Thyroid gland (tissue), 4 donors: Measurements from ENCODE around the gene COL12A1.

Source experiments
- POLR2A ChIP-seq, 2 donors: fragments of 450-650 bp; IDR thresholded peaks; one replicate each; pipeline ENCODE4 v1.6.1; 2017; ENCODE audit warnings: antibody characterized with exemption in 2 of 2, mild to moderate bottlenecking in 2 of 2, moderate library complexity in 1 of 2
- TF ChIP-seq, protein P1 (sequence below), 6 experiments: fragments of 200-600 bp in 3 of 6; fragments of 450-650 bp in 3 of 6; sonication (generic) in 3 of 6; IDR thresholded peaks; one replicate each; pipeline ENCODE4 v1.5.1; 2016 to 2019; ENCODE audit warnings: antibody characterized with exemption in 6 of 6, mild to moderate bottlenecking in 2 of 6, inconsistent platforms in 1 of 6, moderate library complexity in 1 of 6

DNA sequence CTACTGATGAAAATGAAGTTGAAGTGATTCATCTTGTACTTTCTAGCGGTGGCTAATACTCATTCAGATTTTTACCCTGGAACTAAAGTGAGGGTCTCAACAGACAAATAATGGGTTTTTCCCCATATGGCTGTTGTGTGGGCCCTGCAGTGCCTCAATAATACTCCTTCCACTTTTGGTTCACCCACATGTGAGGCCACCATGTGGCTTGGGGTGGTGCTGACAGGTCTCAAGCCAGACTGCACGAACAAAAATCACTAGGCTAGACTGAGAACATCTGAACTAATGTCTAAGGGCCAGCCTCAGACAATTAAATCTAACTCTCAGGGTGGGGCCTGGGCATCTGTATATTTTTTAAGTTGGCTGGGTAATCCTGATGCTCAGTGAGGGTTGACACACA, 7.9 kb upstream of the COL12A1 start:
- TF ChIP-seq, protein P1, sequence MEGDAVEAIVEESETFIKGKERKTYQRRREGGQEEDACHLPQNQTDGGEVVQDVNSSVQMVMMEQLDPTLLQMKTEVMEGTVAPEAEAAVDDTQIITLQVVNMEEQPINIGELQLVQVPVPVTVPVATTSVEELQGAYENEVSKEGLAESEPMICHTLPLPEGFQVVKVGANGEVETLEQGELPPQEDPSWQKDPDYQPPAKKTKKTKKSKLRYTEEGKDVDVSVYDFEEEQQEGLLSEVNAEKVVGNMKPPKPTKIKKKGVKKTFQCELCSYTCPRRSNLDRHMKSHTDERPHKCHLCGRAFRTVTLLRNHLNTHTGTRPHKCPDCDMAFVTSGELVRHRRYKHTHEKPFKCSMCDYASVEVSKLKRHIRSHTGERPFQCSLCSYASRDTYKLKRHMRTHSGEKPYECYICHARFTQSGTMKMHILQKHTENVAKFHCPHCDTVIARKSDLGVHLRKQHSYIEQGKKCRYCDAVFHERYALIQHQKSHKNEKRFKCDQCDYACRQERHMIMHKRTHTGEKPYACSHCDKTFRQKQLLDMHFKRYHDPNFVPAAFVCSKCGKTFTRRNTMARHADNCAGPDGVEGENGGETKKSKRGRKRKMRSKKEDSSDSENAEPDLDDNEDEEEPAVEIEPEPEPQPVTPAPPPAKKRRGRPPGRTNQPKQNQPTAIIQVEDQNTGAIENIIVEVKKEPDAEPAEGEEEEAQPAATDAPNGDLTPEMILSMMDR (IDR thresholded peaks at IDR 0.05) = no peak
- no peak for TF ChIP-seq POLR2A (IDR thresholded peaks at IDR 0.05)
